Stimulated activated CD8-positive, alpha-beta memory T cell treated with anti-CD3 and anti-CD28 coated beads, Interleukin-7, amount 100 ng/mL, for 24 hours (primary cell): Measurements from ENCODE around the gene SMYD3.
"Not testable (repeated sequence)": the region's sequence is repeated elsewhere in the genome, so short reads cannot be mapped to it uniquely, and the experiment has no call there.

Source experiments
- DNase-seq: peaks from one replicate; pipeline ENCODE4 v3.0.0-alpha.2; 2020; ENCODE audit warnings: low read depth

Gene SMYD3

GRCh38 chr1:245987997-245988392, 519.1 kb downstream of the SMYD3 start:
- no peak for DNase-seq

- no peak for DNase-seq
Observed at GRCh38 chr1:245987577-245987976, 519.5 kb downstream of the SMYD3 start.

- DNase-seq, result no peak
Observed at GRCh38 chr1:245987219-245987545, 519.9 kb downstream of the SMYD3 start.

- DNase-seq, result no peak
Observed at GRCh38 chr1:245986404-245987218, 520.5 kb downstream of the SMYD3 start.

- no peak for DNase-seq
Observed at GRCh38 chr1:245984390-245985155, 522.5 kb downstream of the SMYD3 start.

GRCh38 chr1:245983294-245983967, 523.6 kb downstream of the SMYD3 start:
- DNase-seq, result no peak

- no peak for DNase-seq
Observed at GRCh38 chr1:245979589-245979988, 527.5 kb downstream of the SMYD3 start.

GRCh38 chr1:245978915-245979314, 528.2 kb downstream of the SMYD3 start:
- DNase-seq, result no peak

- no peak for DNase-seq
Observed at GRCh38 chr1:245972476-245972875, 534.6 kb downstream of the SMYD3 start.

GRCh38 chr1:245971711-245972085, 535.4 kb downstream of the SMYD3 start:
- no peak for DNase-seq

GRCh38 chr1:245971076-245971710, 535.9 kb downstream of the SMYD3 start:
- not testable (repeated sequence) for DNase-seq

GRCh38 chr1:245969283-245969682, 537.8 kb downstream of the SMYD3 start:
- DNase-seq, result no peak

- DNase-seq, result no peak
Observed at GRCh38 chr1:245968775-245969174, 538.3 kb downstream of the SMYD3 start.

GRCh38 chr1:245965398-245965797, 541.7 kb downstream of the SMYD3 start:
- DNase-seq, result no peak

- no peak for DNase-seq
Observed at GRCh38 chr1:245963649-245964048, 543.4 kb downstream of the SMYD3 start.

- DNase-seq, result no peak
Observed at GRCh38 chr1:245962453-245962852, 544.6 kb downstream of the SMYD3 start.

- no peak for DNase-seq
Observed at GRCh38 chr1:245961137-245961540, 545.9 kb downstream of the SMYD3 start.

GRCh38 chr1:245960171-245960570, 546.9 kb downstream of the SMYD3 start:
- DNase-seq, result no peak

- DNase-seq, result no peak
Observed at GRCh38 chr1:245958016-245958415, 549.1 kb downstream of the SMYD3 start.

- no peak for DNase-seq
Observed at GRCh38 chr1:245957427-245957826, 549.7 kb downstream of the SMYD3 start.

GRCh38 chr1:245956225-245956624, 550.9 kb downstream of the SMYD3 start:
- DNase-seq, result no peak

GRCh38 chr1:245953876-245954660, 553.0 kb downstream of the SMYD3 start:
- DNase-seq, result no peak
